ENCODE results near the gene RNF227.
"Not testable (repeated sequence)": the region's sequence is repeated elsewhere in the genome, so short reads cannot be mapped to it uniquely, and the experiment has no call there.

Gene RNF227

DNA sequence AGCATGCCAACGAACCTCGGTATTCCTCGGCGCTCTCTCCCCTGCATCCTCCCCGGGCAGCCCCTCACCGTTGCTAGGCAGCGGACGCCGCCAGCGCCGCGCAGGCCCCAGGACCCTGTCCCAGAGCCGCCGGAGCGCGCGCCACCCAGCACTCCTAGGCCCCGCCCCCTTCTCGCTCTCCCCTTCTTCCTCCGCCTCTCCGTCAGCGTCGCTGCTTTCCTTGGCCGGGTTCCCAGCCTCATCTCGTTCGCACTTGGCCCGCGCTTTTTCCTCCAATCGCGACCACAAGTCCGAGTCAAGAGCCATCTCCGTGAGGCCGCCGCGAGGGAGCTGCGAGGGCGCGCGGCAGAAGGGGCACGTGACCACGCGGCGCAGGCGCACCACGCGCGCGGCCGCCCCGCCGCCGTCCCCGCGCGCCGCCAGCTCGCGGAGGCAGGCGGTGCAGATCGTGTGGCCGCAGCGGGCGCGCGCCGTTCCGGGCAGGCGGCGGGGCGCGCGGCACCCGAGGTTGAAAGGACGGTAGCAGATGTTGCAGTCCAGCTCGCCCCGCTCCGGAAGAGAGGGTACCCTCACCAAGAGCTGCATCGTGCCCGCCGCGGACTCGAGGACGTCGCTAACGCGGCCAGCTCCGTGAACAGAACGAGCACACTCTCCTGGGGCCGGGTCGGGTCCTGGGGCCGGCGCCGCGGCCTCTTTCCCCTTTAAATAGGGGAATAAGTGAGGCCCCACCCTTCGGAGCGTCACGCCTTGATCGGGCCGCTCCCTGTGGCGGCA, at the start of gene RNF227:
Gene RNF227 (minus strand): TSS at position 679 of the 774 bp plus-strand sequence. CDS start 94 bp downstream, at position 585.
- peak; percentile 71 for DNase-seq

DNA sequence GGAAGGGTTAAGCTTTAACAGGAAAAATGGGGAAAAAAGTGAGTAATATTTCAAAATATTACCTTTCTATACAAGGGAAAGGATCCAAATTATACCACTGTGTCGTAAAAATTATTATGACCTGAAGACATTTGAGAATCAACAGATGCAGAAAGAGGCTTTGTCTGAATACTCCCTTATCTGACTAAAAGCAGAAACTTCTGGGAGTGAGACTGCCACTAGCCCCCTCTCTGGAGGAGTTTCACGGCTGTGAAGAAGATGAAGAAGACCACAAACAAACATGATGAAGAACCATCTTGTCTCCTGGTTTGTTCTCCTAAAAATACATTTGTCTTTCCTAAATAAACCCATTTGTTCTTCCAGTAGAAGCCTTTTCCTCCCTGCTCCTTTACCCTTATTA, 45.3 kb upstream of the RNF227 start:
- no peak for DNase-seq

DNA sequence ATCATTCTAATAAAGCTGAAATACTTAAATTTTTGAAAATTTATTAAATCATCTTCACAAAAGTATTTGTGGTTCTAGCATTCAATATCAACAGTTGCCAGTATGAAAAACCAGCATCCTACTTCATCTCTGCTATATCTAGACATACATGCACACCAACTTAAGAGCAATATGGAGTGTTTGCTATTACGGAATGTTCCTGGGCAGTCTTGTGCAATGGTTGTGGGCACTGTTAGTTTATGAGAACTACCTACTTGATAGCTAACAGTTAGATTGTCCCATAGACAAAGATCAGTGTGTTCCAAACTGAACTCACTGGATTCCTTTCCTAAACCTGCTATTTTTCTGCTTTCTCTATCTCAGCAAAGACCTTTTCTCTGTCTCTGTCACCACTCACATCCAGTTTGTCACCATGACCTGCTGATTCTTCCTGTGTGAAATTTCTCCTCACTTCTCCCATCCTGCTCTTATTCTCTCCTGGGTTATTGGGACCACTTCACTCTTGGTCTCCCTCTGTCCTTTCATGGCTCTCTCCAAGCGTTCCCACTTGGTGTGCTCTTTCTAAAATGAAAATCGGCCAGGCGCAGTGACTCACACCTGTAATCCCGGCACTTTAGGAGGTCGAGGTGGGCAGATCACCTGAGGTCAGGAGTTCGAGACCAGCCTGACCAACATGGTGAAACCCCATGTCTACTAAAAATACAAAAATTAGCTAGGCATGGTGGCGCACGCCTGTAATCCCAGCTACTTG, 43.6 kb upstream of the RNF227 start:
- no peak for DNase-seq

DNA sequence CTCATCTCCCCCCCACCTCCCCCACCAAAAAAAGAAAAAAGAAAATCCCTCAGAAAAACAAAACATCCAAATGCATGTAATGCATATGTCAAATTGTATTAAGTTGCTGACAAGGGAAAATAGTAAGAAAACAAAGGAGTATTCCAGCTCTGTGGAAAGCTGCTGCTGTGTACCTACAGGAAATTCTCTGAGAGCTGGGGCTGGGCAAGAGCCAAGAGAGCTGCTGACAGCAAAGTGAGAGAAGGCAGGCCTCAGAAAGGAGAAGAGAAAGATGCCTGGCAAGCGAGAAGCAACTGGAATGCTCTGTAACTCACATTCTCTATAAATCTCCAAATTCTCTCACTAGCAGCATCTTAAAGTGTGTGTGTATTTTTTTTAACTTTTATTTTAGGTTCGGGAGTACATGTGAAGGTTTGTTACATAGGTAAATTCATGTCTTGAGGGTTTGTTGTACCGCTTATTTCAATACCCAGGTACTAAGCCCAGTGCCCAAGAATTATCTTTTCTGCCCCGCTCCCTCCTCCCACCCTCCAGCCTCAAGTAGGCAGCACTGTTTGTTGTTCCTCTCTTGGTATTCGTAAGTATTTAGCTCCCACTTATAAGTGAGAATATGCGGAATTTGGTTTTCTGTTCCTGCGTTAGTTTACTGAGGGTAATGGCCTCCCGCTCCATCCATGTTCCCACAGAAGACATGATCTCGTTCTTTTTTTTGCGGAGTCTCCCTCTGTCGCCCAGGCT, 40.3 kb upstream of the RNF227 start:
- no peak for DNase-seq

DNA sequence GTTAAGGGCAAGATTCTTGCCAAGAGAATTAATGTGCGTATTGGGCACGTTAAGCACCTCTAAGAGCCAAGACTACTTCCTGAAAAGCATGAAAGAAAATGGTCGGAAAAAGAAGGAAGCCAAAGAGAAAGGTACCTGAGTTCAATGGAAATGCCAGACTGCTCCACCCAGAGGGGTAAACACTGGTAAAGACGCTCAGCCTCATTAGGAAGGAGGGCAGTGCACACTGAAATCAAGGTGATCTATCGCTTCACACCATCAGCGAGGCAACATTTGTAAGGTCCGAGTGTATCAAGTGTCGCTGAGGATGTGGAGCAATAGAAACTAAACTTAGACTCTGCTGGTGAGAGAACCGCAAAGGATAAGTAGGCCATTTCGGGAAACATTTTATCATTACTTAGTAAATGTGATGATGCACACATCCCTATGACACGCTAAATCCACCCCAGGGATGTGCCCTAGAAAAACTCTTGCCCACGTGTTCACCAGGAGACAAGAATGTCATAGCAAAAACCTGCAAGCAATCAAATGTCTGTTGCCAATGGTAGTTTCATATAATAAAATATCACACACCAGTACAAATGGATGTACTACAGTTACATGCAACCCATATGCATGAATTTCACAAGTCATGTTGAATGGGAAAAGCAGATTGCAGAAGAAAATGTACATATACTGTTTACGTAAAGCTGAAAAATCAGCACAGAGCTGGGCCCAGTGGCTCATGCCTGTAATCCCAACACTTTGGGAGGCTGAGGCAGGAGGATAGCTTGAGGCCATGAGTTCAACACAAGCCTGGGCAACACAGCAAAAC, 39.5 kb upstream of the RNF227 start:
- DNase-seq, result no peak

DNA sequence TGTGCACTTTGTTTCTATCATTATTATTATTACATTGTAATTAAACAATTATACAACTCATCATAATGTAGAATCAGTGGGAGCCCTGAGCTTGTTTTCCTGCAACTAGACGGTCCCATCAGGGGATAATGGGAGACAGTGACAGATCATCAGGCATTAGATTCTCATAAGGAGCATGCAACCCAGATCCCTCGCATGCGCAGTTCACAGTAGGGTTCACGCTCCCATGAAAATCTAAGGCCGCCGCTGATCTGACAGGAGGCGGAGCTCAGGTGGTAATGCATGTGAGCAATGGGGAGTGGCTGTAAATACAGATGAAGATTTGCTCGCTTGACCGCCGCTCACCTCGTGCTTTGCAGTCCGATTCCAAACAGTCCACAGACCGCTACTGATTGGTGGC, 37.2 kb upstream of the RNF227 start:
- not testable (repeated sequence) for DNase-seq

DNA sequence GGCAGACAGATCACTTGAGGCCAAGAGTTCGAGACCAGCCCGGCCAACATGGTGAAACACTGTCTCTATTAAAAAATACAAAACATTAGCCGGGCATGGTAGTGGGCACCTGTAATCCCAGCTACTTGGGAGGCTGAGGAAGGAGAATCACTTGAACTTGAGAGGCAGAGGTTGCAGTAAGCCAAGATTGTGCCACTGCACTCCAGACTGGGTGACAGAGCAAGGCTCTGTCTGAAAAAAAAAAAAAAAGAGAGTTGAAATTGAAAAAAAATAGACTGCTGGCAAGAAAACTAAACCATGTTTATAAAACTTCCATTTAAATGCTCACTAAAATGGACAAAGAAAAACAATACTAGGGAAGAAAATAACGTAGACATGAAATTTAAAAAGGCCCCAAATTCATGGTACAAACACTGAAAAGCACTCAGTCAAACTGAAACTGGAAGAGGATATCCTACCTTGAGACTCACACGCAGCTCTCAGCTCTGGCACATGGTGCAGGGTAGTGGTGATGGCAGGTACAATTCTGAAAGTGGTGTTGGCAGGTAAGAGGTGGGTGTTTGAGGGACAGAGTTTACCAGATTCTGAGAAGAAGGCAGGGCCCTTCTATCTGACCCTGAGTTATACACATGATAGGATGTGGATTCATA, 35.2 kb upstream of the RNF227 start:
- DNase-seq, result no peak

DNA sequence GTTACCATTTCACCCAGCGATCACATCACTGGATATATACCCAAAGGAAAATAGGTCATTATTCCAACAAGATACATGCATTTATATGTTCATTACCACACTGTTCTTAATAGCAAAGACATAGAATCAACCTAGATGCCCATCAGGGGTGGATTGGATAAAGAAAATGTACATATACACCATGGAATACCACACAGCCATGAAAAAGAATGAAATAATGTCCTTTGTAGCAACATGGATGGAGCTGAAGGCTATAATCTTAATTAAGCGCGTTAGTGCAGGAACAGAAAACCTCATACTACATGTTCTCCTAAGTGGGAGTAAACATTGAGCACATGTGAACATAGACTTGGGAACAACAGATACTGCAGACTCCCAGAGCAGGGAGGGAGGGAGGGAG, 34.5 kb upstream of the RNF227 start:
- DNase-seq, result no peak

DNA sequence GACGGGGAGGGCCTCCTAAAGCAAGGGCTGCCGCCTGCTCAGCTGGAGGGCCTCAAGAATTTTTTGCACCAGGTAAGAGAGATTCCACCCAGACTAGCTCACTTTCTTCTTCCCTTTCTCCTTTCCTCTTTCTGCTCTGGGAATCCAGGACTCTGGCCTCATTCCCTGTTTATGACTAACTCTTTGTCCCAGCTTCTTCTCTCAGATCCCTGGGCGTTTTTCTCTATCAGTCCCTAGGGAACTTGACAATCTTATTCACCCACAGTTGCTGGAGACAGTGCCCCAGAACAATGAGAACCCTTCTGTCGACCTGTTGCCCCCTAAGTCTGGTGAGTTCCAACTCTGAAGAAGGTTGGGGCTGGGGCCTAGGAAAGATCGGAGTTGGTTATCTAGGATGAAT, 31.6 kb upstream of the RNF227 start:
- DNase-seq, result no peak

DNA sequence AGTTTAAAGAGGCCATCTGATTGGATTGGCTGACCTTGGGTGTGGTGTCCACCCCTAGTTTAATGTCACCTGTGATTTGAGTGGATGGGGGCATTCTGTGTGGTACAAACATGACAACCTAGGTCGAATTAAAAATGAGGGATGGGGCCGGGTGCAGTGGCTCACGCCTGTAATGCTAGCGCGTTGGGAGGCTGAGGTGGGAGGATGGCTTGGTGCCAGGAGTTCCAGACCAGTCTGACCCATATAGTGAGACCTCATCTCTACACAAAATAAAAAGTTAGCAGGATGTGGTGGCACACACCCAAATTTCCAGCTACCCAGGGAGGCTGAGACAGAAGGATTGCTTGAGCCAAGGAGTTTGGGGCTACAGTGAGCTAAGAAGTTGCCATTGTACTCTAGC, 30.4 kb upstream of the RNF227 start:
- no peak for DNase-seq

DNA sequence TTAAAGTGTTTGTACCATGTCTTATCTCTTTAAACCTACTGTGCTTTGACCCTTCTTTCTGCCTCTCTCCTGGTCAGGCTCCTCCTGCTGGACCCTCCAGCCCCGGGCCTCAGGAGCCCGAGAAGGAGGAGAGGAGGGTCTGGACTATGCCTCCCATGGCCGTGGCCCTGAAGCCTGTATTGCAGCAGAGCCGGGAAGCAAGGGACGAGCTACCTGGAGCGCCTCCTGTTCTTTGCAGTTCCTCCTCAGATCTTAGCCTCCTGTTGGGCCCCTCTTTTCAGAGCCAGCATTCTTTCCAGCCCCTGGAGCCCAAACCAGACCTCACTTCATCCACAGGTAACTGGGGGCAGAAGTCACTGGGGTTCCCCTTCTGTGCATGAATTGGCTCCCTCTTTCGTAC, 29.6 kb upstream of the RNF227 start:
- no peak for DNase-seq

DNA sequence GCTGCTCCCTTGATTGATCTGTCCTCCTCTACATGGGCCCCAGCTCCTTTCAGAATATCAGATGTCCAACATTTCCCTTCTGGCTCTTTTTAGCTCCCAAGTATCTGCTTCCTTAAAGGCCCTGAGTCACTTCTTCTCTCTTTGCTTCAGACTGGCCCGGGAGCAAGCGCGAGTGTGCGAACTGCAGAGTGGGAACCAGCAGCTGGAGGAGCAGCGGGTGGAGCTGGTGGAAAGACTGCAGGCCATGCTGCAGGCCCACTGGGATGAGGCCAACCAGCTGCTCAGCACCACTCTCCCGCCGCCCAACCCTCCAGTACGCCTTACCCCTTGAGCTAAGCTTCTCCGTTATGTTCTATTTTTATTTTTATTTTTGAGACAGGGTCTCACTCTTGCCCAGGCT, 28.2 kb upstream of the RNF227 start:
- no peak for DNase-seq

DNA sequence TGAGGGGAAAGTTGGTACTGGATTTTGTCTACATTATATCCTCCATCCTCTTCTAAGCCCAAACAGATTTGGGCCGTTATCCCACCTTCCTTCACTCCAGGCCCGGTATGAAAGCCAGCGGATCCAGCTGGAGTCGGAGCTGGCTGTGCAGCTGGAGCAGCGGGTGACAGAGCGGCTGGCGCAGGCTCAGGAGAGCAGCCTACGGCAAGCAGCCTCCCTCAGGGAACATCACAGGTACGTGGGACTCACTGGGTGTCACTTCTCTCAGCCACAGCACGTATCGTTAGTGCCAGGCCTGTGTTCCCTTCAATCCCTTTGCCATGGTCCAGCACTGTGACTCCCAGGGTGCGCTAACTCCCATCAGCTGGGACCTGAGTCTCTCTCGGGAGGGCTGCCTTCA, 27.2 kb upstream of the RNF227 start:
- DNase-seq, result no peak

DNA sequence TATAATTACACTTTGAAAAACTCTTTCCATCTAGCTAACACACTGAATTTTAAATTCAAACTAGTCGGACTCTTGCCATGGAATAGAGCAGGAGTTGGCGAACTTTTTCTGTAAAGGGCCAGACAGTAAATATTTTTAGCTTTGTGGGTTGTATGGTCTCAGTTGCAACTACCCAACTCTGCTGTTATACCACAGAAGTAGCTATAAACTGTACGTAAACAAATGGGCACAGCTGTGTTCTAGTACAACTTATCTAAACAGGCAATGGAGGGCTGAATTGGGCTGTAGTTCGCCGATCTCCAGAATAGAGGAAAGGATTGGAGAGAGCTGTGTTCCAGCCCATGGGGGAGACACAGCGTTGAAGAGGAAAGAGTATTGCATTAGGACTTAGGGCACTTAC, 24.7 kb upstream of the RNF227 start:
- no peak for DNase-seq

DNA sequence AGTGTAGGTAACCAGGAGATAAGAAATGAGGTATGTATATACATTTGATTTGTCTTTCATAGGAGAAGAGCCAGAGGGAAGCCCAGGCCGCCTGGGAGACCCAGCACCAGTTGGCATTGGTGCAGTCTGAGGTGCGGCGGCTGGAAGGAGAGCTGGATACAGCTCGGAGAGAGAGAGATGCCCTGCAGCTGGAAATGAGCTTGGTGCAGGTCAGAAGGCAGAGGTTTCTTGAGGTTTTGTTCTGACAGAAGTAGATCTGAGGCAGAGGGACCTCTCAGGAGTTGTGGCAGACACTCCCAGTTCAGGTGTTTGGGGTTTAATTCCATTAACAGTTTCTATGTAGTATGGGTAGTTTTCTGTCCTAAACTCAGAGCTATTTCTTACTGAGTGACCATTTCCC, 23.9 kb upstream of the RNF227 start:
- no peak for DNase-seq

DNA sequence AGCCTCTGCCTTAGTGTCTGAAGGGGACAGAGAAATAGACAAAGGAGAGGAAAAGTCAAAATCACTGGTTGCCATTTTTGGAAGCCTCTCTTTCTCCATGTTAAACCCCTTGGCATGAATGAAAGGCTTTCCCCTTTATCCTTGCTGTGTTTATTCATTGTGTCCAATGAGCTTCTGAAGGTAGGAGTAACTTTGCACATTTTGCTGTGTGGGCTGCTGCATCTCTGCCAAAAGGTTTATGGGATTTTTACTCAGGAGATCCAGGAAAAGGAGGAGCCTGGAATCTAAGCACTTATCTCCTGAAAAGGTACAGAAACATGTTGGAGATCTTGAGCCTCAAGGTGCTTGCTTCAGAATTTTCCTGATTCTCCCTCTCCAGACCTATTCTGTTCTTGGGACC, 19.8 kb upstream of the RNF227 start:
- DNase-seq, result no peak

DNA sequence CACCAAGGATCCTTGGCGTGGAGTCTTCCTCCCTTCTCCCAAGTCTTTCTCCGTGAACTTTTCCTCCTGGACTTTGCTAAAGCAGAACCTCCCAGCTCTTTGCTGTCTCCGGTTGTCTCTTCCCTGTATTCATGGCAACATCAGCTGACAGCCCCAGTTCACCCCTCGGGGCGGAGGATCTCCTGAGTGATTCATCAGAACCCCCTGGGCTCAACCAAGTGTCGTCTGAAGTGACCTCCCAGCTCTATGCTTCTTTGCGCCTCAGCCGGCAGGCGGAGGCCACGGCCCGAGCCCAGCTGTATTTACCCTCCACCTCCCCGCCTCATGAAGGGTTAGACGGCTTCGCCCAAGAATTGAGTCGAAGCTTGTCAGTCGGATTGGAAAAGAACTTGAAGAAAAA, 16.9 kb upstream of the RNF227 start:
- DNase-seq, result no peak

DNA sequence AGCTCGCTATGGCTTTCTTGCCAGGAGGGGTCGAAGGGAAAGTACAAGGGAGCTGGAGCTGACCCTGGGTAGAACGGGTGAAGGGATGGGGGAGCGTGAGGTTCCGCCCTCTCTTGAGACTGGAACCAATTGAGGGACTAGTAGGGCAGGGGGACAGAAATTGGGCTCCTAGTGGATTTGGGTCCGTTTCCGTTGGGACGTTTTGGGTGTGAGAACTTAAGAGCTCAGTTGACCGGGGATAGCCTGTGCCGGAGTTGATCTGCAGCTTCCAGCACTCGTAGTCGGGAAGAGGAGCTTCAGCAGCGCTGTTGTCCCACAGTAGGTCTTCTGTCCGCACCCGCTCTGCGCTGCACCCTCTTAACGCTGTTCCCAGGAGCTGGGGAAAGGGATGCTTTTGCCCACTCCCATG, 16.4 kb upstream of the RNF227 start:
- DNase-seq, result no peak

DNA sequence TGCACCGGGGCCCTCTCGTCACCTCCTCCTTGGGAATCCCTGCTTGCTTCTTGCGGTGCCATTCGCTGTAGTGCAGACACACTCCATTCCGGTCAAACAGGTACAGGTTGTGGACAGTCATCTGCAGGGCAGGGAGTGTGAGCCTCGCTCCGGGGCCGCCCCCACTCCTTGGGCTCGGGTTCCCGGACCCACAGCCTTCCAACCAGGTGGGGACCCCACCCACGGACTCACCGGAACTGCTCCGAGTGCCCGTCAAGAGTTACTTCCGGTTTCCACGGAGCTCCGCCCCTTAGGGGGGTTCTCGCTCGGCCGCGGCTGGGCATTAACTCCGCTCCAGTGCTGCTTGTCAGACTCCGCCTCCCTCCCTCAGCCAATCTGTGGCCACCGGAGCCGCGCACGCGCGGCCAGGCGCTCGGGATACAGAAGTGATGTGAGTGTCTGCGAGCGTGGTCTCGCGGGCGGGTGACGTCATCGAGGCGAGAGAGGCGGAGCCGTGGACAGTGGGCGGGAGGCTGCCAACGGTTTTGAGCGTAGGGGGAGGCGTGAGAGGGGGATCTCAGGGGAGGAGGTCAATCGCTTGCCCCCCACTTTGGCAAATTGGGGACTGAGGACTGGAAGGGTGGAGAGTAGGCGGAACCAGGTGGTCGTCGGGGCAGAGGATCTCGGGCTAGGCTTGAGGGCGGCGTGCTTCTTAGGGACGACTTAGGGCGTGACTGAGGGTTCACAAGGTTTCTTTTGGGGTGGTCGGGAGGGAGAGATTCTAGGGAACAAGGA, 15.8 kb upstream of the RNF227 start, which contains the start of the genes CNTROB and TRAPPC1:
Gene CNTROB (plus strand): TSS at position 498 of the 774 bp plus-strand sequence. CDS start 874 bp downstream, outside the sequence.
Gene TRAPPC1 (minus strand): TSS at position 238 of the 774 bp plus-strand sequence. CDS start 117 bp downstream, at position 121.
- DNase-seq, result peak; percentile 99

DNA sequence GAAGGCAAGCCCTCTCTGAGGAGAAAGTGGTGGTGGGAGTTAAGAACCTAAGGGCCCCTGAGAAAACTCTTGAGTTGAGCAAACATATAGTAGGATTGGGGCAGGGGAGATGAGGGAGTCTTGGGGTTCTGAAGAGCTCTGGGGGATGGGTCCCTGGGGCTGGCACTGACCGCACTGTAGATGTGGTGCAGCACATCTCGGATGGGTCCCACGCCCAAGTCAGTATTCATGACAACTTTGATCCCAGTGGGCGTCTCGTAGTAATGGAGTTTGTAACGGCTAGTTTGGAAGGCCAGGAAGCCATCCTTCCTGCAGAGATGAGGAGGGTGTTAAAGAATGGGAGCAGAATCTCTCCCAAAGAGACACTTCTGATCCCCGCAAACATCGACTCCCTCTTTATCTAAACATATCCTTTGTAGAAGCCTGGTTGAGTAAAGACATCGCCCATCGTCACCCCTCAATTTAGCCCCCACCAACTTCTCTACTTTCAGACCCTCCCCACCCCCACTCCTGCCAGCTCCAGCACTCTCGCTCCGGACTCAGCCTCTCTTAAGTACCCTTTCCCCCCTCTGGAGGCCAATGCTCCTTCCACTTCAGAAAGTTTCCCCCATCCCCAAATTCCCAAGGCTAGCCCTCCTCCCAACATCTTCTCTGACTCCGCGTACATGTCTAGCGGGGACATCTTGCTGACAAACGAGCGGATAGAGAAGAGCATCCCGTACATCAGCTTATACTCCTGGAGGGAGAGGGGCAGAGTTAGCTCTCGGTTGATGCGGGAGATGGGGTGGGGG, 14.9 kb upstream of the RNF227 start:
- no peak for DNase-seq

All from activated CD4-positive, alpha-beta T cell treated with anti-CD3 and anti-CD28 coated beads, Interleukin-2, amount 50 U/mL, for 1 hour (primary cell).